Suprapubic skin (tissue), 2 donors: ENCODE data around the gene ACOT4.

Experiments
- EP300 ChIP-seq: sonication (generic); formaldehyde crosslinking; IDR thresholded peaks from one replicate; pipeline ENCODE4 v1.6.1; 2017; ENCODE audit warnings: antibody characterized with exemption
- POLR2A ChIP-seq, 2 donors: fragments of 450-650 bp; IDR thresholded peaks; one replicate each; pipeline ENCODE4 v1.6.1; 2017; ENCODE audit warnings: antibody characterized with exemption in 2 of 2, mild to moderate bottlenecking in 2 of 2, moderate library complexity in 2 of 2

GRCh38 chr14:73567358-73567757, 24.3 kb upstream of the ACOT4 start:
- TF ChIP-seq POLR2A (IDR thresholded peaks at IDR 0.05): no peak
- TF ChIP-seq EP300: no peak
